Lung (tissue), 12 donors: ENCODE measurements around the gene ALOX15. TPM values are rescaled to one million over a fixed set of nuclear protein-coding genes. Genes with fewer than 3 reads are reported as not detected.
"Not testable (repeated sequence)": the region's sequence is repeated elsewhere in the genome, so short reads cannot be mapped to it uniquely, and the experiment has no call there.

Experiments
- ATAC-seq: fragments of 200-7000 bp; cut with Tn5 transposase; one replicate; pipeline ENCODE4 v1.9.1; 2020; ENCODE audit warnings: moderate number of reproducible peaks; ENCODE audit not compliant: insufficient read depth, low FRiP score
- DNase-seq, 3 donors: peaks; one replicate each; pipeline ENCODE4 v3.0.0-alpha.2; 2013 to 2017
- H3K27ac ChIP-seq, 2 donors: one replicate each; pipeline ENCODE4 v1.5.1; 2013; ENCODE audit warnings: mild to moderate bottlenecking in 2 of 2, moderate library complexity in 2 of 2, control low read depth in 1 of 2, inconsistent platforms in 1 of 2, low read depth in 1 of 2, low read length in 1 of 2
- H3K27me3 ChIP-seq, 3 donors: one replicate each; pipeline ENCODE4 v1.5.1; 2013; ENCODE audit warnings: low read length in 2 of 3; ENCODE audit not compliant: control insufficient read depth in 3 of 3, insufficient read depth in 3 of 3
- H3K36me3 ChIP-seq, 4 donors: one replicate each; pipeline ENCODE4 v1.5.1; 2013; ENCODE audit warnings: low read length in 4 of 4, mild to moderate bottlenecking in 1 of 4, moderate library complexity in 1 of 4; ENCODE audit not compliant: control insufficient read depth in 4 of 4, insufficient read depth in 4 of 4
- H3K4me1 ChIP-seq, 5 donors: one replicate each; pipeline ENCODE4 v1.5.1; 2013; ENCODE audit warnings: low read length in 5 of 5, mild to moderate bottlenecking in 2 of 5, moderate library complexity in 1 of 5; ENCODE audit not compliant: control insufficient read depth in 5 of 5, insufficient read depth in 5 of 5
- H3K4me3 ChIP-seq: one replicate; pipeline ENCODE4 v1.5.1; 2013; ENCODE audit warnings: mild to moderate bottlenecking, control low read depth, moderate library complexity
- H3K9ac ChIP-seq, 2 donors: one replicate each; pipeline ENCODE4 v1.5.1; 2013; ENCODE audit warnings: low read length in 2 of 2, control low read depth in 1 of 2; ENCODE audit not compliant: insufficient read depth in 1 of 2
- H3K9me3 ChIP-seq, 4 donors: one replicate each; pipeline ENCODE4 v1.5.1; 2013; ENCODE audit warnings: low read length in 3 of 4, mild to moderate bottlenecking in 1 of 4, moderate library complexity in 1 of 4; ENCODE audit not compliant: control insufficient read depth in 4 of 4, insufficient read depth in 3 of 4
- CTCF ChIP-seq: IDR thresholded peaks from 2 replicates; pipeline ENCODE4 v1.5.1; 2012; ENCODE audit warnings: mild to moderate bottlenecking; ENCODE audit errors: control extremely low read depth, extremely low read depth
- WGBS, 2 donors: extraction: QIAGEN DNeasy Blood & Tissue Kit; methylation state at CpG; one replicate each; pipeline ENCODE4 v1.1.7; 2013; 5-methylcytosine and 5-hydroxymethylcytosine counted together
- polyA plus RNA-seq, 2 donors: library from polyadenylated mRNA; stranded (reverse); fragments of 200-250 nt; gene quantifications; one replicate each; pipeline ENCODE4 v1.2.1, GENCODE V29; 2013
- total RNA-seq, 2 donors: library from RNA; depleted of rRNA in 1 of 2; stranded (reverse); fragments of >200 nt in 1 of 2; gene quantifications; one replicate each; pipeline ENCODE4 v1.2.1, GENCODE V29; 2014 to 2021
- donor health status: control.
- donor health status: control.
- donor health status: Bipolar disorder and iron deficiency.
- donor health status: healthy.
- donor health status: DM: yes; HTN: yes; CAD: no.

Gene ALOX15
- total and polyA plus RNA-seq, 4 donors: 3.3 to 14.0 (median 5.6) TPM

- Histone ChIP-seq H3K4me3 (no peak overlapping the region), H3K36me3 (no peaks in the 10 kb centered on the region), H3K27me3 (no peaks in the 10 kb centered on the region), H3K9ac (no peak overlapping the region), H3K4me1 (peaks cover 0 to 23% (median 5%) of the 10 kb centered on the region in 5 donors), H3K27ac (no peak overlapping the region), H3K9me3 (no peaks in the 10 kb centered on the region)
- no peak for TF ChIP-seq CTCF
- WGBS, 2 donors: 27 to 29% methylated on average over 2 of the region's 2 CpGs
- DNase-seq: peak; percentile 78 to 94 (median 91)
- no peak for ATAC-seq
Measured at GRCh38 chr17:4648741-4649140, 7.3 kb upstream of the ALOX15 start.

GRCh38 chr17:4645642-4646041 is 4.2 kb upstream of the ALOX15 start:
- H3K9me3 ChIP-seq: peaks cover 0 to 3% (median 0%) of the 10 kb centered on the region in 4 donors
- ATAC-seq (no peak), DNase-seq (no peak)
- no peaks in the 10 kb centered on the region for H3K36me3 ChIP-seq
- TF ChIP-seq CTCF: no peak
- H3K9ac ChIP-seq: no peak overlapping the region
- peaks cover 0 to 16% (median 14%) of the 10 kb centered on the region in 3 donors for H3K27me3 ChIP-seq
- peaks cover 0 to 47% (median 12%) of the 10 kb centered on the region in 5 donors for H3K4me1 ChIP-seq
- H3K4me3 ChIP-seq: no peak overlapping the region
- no peak overlapping the region for H3K27ac ChIP-seq
- WGBS, 2 donors: 47 to 69% methylated on average over 5 of the region's 5 CpGs

DNA sequence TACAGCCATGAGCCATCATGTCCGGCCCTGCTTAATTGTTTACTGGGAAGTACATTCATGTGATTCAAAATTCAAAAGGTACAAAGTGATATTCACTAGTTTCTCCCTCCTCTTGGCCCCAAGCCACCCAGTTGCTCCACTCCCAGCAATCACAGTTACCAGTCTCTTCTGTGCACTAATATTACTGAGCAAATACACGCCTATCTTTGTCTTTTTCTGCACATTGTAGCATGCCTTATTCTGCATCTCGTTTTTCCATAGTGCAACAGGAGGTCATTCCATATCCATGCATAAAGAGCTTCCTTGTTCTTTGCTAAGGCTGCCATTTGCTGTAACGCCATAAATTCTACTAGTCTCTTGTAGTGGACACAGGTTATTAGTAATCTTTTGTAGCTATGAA is 2.2 kb upstream of the ALOX15 start:
- ATAC-seq (no peak), DNase-seq (no peak)
- Histone ChIP-seq H3K36me3 (no peaks in the 10 kb centered on the region), H3K4me1 (peaks cover 0 to 37% (median 7%) of the 10 kb centered on the region in 5 donors), H3K4me3 (no peak overlapping the region), H3K27me3 (peaks cover 0 to 23% (median 17%) of the 10 kb centered on the region in 3 donors), H3K9ac (no peak overlapping the region), H3K27ac (no peak overlapping the region), H3K9me3 (peaks cover 0 to 3% (median 0%) of the 10 kb centered on the region in 4 donors)
- 61 to 73% methylated on average over 4 of the region's 4 CpGs for WGBS, 2 donors
- no peak for TF ChIP-seq CTCF

GRCh38 chr17:4642286-4642685 is 808 bp upstream of the ALOX15 start:
- DNase-seq: no peak
- Histone ChIP-seq H3K27me3 (peaks cover 0 to 30% (median 19%) of the 10 kb centered on the region in 3 donors), H3K27ac (no peak overlapping the region), H3K4me1 (peaks cover 0 to 25% (median 7%) of the 10 kb centered on the region in 5 donors), H3K4me3 (no peak overlapping the region), H3K9ac (no peak overlapping the region), H3K9me3 (peaks cover 0 to 3% (median 0%) of the 10 kb centered on the region in 4 donors), H3K36me3 (no peaks in the 10 kb centered on the region)
- WGBS, 2 donors: 22 to 25% methylated on average over 6 of the region's 6 CpGs
- TF ChIP-seq CTCF: no peak
- ATAC-seq: no peak

DNA sequence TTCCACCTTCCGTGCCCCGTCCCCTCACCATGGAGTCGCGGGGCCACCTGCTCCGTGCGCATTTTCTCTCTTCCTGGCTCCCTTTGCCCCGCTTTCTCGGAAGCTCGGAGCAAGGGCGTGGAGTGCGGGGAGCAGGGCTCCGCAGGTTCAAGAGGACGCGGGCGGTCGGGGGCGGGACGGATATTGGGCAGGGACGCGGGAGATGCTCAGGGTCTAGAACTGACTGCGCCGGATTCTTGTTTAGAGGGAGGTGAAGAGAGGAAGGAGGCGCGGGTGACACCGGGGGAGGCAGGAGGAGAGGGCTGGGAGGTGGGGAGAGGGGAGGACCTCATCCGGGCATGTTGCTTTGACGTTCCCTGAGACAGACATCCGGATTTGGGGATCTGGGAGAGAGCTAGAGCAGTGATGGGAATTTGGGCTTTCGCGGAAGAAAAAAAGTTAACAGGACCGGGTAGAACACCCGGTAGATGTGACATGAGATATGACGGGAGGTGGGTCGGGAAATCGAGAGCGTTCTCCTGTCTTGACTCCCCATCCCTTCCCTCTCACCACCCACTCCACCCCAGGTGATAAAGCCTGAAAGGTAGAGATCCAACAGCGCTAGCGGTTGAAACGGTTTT is 799 bp downstream of the ALOX15 start:
- not testable (repeated sequence) for DNase-seq, H3K27ac ChIP-seq, ATAC-seq, H3K9me3 ChIP-seq, H3K36me3 ChIP-seq, H3K9ac ChIP-seq, H3K4me3 ChIP-seq
- WGBS, 2 donors: 2 to 3% methylated on average over 32 to 33 of the region's 39 CpGs
- peaks cover 0 to 40% (median 22%) of the 10 kb centered on the region in 3 donors for H3K27me3 ChIP-seq
- H3K4me1 ChIP-seq: peaks cover 0 to 25% (median 8%) of the 10 kb centered on the region in 5 donors
